T-cell (primary cell): Measurements from ENCODE around the gene MUC5B. TPM values are rescaled to one million over a fixed set of nuclear protein-coding genes. Genes with fewer than 3 reads are reported as not detected.

Source experiments
- ATAC-seq, 4 experiments: fragments of 200-7000 bp in 3 of 4; fragments of 150-1000 bp in 1 of 4; cut with Tn5 transposase; replicated peaks in 1 of 4; 1 replicate in 3 of 4; 2 replicates in 1 of 4; pipeline ENCODE4 v1.10.0; 2021; ENCODE audit warnings: moderate library complexity in 3 of 4, mild to moderate bottlenecking in 2 of 4, moderate number of reproducible peaks in 1 of 4
- CTCF ChIA-PET, 2 donors: fragments of 300-600 bp; sonication (Branson Sonifier 250); formaldehyde crosslinking; loops; one replicate each; lab custom pipeline; 2022; ENCODE audit warnings: antibody characterized with exemption in 2 of 2; lab: Charles Lee
- POLR2A ChIA-PET, 2 donors: fragments of 300-600 bp; sonication (Branson Sonifier 250); formaldehyde crosslinking; loops; one replicate each; lab custom pipeline; 2022; ENCODE audit warnings: antibody characterized with exemption in 2 of 2; lab: Charles Lee
- DNase-seq, 35 experiments: peaks; one replicate each; pipeline versions ENCODE4 v3.0.0 to v3.0.0-alpha.2; 2013 to 2023
- H3K27ac ChIP-seq: one replicate; pipeline ENCODE4 v1.5.1; 2013; ENCODE audit warnings: low read length
- H3K27me3 ChIP-seq, 2 experiments: replicated peaks in 1 of 2; 1 replicate in 1 of 2; 2 replicates in 1 of 2; pipeline versions ENCODE4 v1.6.1 to v1.7.0; 2013; ENCODE audit warnings: low read length in 1 of 2, mixed read lengths in 1 of 2; ENCODE audit not compliant: control insufficient read depth in 2 of 2, insufficient read depth in 2 of 2; ENCODE audit errors: extremely low read depth in 1 of 2
- H3K36me3 ChIP-seq, 2 donors: 1 replicate in 1 of 2; 2 replicates in 1 of 2; pipeline versions ENCODE4 v1.6.1 to v1.7.0; 2013; ENCODE audit warnings: low read length in 1 of 2; ENCODE audit not compliant: control insufficient read depth in 2 of 2, insufficient read depth in 1 of 2; ENCODE audit errors: extremely low read depth in 1 of 2
- H3K4me1 ChIP-seq, 2 experiments: 1 replicate in 1 of 2; 2 replicates in 1 of 2; pipeline versions ENCODE4 v1.6.1 to v1.7.0; 2013; ENCODE audit warnings: low read length in 2 of 2, mixed read lengths in 1 of 2; ENCODE audit not compliant: insufficient read depth in 2 of 2, control insufficient read depth in 1 of 2; ENCODE audit errors: extremely low read depth in 1 of 2
- H3K4me3 ChIP-seq, 2 donors: 1 replicate in 1 of 2; 2 replicates in 1 of 2; pipeline versions ENCODE4 v1.5.1 to v1.7.0; 2013; ENCODE audit warnings: mild to moderate bottlenecking in 2 of 2, low read length in 1 of 2, moderate library complexity in 1 of 2; ENCODE audit not compliant: control insufficient read depth in 1 of 2; ENCODE audit errors: extremely low read depth in 1 of 2
- H3K9me3 ChIP-seq: 2 replicates; pipeline ENCODE4 v1.7.0; 2013
- H3K27ac Mint-ChIP-seq, 2 donors: one replicate each; pipeline ENCODE4 v1.8.0; 2020 to 2021; ENCODE audit warnings: mild to moderate bottlenecking in 2 of 2, mixed read lengths in 2 of 2
- H3K27me3 Mint-ChIP-seq, 2 donors: one replicate each; pipeline ENCODE4 v1.8.0; 2021 to 2022; ENCODE audit warnings: mixed read lengths in 2 of 2
- H3K36me3 Mint-ChIP-seq: one replicate; pipeline ENCODE4 v1.8.0; 2021; ENCODE audit warnings: mixed read lengths
- H3K4me1 Mint-ChIP-seq, 3 donors: one replicate each; pipeline ENCODE4 v1.8.0; 2020 to 2022; ENCODE audit warnings: mixed read lengths in 3 of 3, mild to moderate bottlenecking in 1 of 3
- H3K4me3 Mint-ChIP-seq, 3 donors: one replicate each; pipeline ENCODE4 v1.8.0; 2020 to 2022; ENCODE audit warnings: mild to moderate bottlenecking in 3 of 3, mixed read lengths in 3 of 3, moderate library complexity in 3 of 3
- H3K9me3 Mint-ChIP-seq, 3 donors: one replicate each; pipeline ENCODE4 v1.8.0; 2020 to 2022; ENCODE audit warnings: mixed read lengths in 3 of 3
- WGBS: methylation state at CpG from one replicate; pipeline ENCODE4 v1.1.5; 2013; ENCODE audit warnings: missing lambda C conversion rate; ENCODE audit not compliant: insufficient coverage; 5-methylcytosine and 5-hydroxymethylcytosine counted together
- total RNA-seq, 35 experiments: library from RNA in 6 of 35; stranded (reverse) in 6 of 35; fragments of 120-200 nt in 1 of 35; gene quantifications; one replicate each; pipeline versions ENCODE4 v1.2.1 to v1.2.4 and lab custom pipeline; 2013 to 2026

Gene MUC5B
- total RNA-seq, 5 donors from 2014 or later (not counting 1 experiment from before 2014, with no cell fraction given), result 1.8 to 4.0 (median 3.6) TPM; not detected in 2

GRCh38 chr11:1290052-1291040, 67.5 kb downstream of the MUC5B start:
- ChIA-PET POLR2A (no interaction called here), CTCF (no interaction called here)
- peaks cover 19% of the 10 kb centered on the region for H3K36me3 Mint-ChIP-seq
- WGBS, result 95% methylated on average over 32 of the region's 43 CpGs
- Histone ChIP-seq H3K4me3 (no peak overlapping the region), H3K27ac (no peak overlapping the region), H3K27me3 (no peaks in the 10 kb centered on the region), H3K9me3 (no peaks in the 10 kb centered on the region), H3K36me3 (peaks cover 23 to 71% of the 10 kb centered on the region in 2 donors), H3K4me1 (no peaks in the 10 kb centered on the region)
- H3K4me3 Mint-ChIP-seq, result no peak overlapping the region
- no peaks in the 10 kb centered on the region for H3K9me3 Mint-ChIP-seq
- ATAC-seq, result no peak
- DNase-seq, result peak in 1 of 35 experiments; percentile 0
- no peak overlapping the region for H3K27ac Mint-ChIP-seq
- no peaks in the 10 kb centered on the region for H3K27me3 Mint-ChIP-seq
- H3K4me1 Mint-ChIP-seq, result peaks cover 3 to 11% (median 4%) of the 10 kb centered on the region in 3 donors

- Mint-ChIP-seq H3K27me3 (no peaks in the 10 kb centered on the region), H3K4me1 (peaks cover 3 to 11% (median 4%) of the 10 kb centered on the region in 3 donors), H3K4me3 (no peak overlapping the region), H3K36me3 (peaks cover 19% of the 10 kb centered on the region), H3K27ac (no peak overlapping the region), H3K9me3 (no peaks in the 10 kb centered on the region)
- peak in 2 of 35 experiments; percentile 1 to 15 for DNase-seq
- Histone ChIP-seq H3K27ac (no peak overlapping the region), H3K27me3 (no peaks in the 10 kb centered on the region), H3K4me1 (no peaks in the 10 kb centered on the region), H3K4me3 (no peak overlapping the region), H3K9me3 (no peaks in the 10 kb centered on the region), H3K36me3 (peaks cover 20 to 69% of the 10 kb centered on the region in 2 donors)
- POLR2A ChIA-PET, result no interaction called here
- 97% methylated on average over 38 of the region's 46 CpGs for WGBS
- ATAC-seq, result no peak
- CTCF ChIA-PET, result no interaction called here
Measured at GRCh38 chr11:1291295-1292017, 68.6 kb downstream of the MUC5B start.

- Mint-ChIP-seq H3K4me1 (peaks cover 3 to 11% (median 4%) of the 10 kb centered on the region in 3 donors), H3K27me3 (no peaks in the 10 kb centered on the region), H3K27ac (no peak overlapping the region), H3K9me3 (no peaks in the 10 kb centered on the region), H3K4me3 (no peak overlapping the region), H3K36me3 (peaks cover 13% of the 10 kb centered on the region)
- no peak for DNase-seq
- Histone ChIP-seq H3K9me3 (no peaks in the 10 kb centered on the region), H3K36me3 (peaks cover 20 to 63% of the 10 kb centered on the region in 2 donors), H3K4me1 (no peaks in the 10 kb centered on the region), H3K27ac (no peak overlapping the region), H3K27me3 (no peaks in the 10 kb centered on the region), H3K4me3 (no peak overlapping the region)
- ChIA-PET CTCF (no interaction called here), POLR2A (no interaction called here)
- 95% methylated on average over 7 of the region's 10 CpGs for WGBS
- no peak for ATAC-seq
Measured at GRCh38 chr11:1292018-1292643, 69.3 kb downstream of the MUC5B start.

GRCh38 chr11:1292644-1293618, 70.1 kb downstream of the MUC5B start:
- ATAC-seq (no peak), DNase-seq (peak in 1 of 35 experiments; percentile 19)
- H3K27me3 Mint-ChIP-seq, result no peaks in the 10 kb centered on the region
- Histone ChIP-seq H3K9me3 (no peaks in the 10 kb centered on the region), H3K27me3 (no peaks in the 10 kb centered on the region), H3K36me3 (peaks cover 20 to 66% of the 10 kb centered on the region in 2 donors), H3K4me3 (no peak overlapping the region), H3K27ac (no peak overlapping the region), H3K4me1 (no peaks in the 10 kb centered on the region)
- CTCF ChIA-PET, result interaction anchor here in 1 of 2 donors (1.1 kb wide), 1 partner anchor 282 kb away, joined by 3 read pairs; no protein-coding TSS in a partner anchor
- no peaks in the 10 kb centered on the region for H3K9me3 Mint-ChIP-seq
- POLR2A ChIA-PET, result no interaction called here
- no peak overlapping the region for H3K4me3 Mint-ChIP-seq
- H3K36me3 Mint-ChIP-seq, result peaks cover 13% of the 10 kb centered on the region
- 95% methylated on average over 41 of the region's 43 CpGs for WGBS
- no peak overlapping the region for H3K27ac Mint-ChIP-seq
- peaks cover 4 to 11% (median 4%) of the 10 kb centered on the region in 3 donors for H3K4me1 Mint-ChIP-seq

- Mint-ChIP-seq H3K4me3 (no peak overlapping the region), H3K4me1 (peaks cover 6 to 14% (median 7%) of the 10 kb centered on the region in 3 donors), H3K27ac (no peak overlapping the region), H3K9me3 (no peaks in the 10 kb centered on the region), H3K36me3 (peaks cover 13% of the 10 kb centered on the region), H3K27me3 (no peaks in the 10 kb centered on the region)
- 96% methylated on average over 13 of the region's 13 CpGs for WGBS
- DNase-seq, result peak in 5 of 35 experiments; percentile 11 to 29 (median 16)
- H3K9me3 ChIP-seq, result no peaks in the 10 kb centered on the region
- ATAC-seq, result peak in 2 of 4 experiments; percentile 45 to 54
- H3K27me3 ChIP-seq, result no peaks in the 10 kb centered on the region
- no peak overlapping the region for H3K27ac ChIP-seq
- H3K4me3 ChIP-seq, result no peak overlapping the region
- POLR2A ChIA-PET, result no interaction called here
- peaks cover 16 to 63% of the 10 kb centered on the region in 2 donors for H3K36me3 ChIP-seq
- CTCF ChIA-PET, result interaction anchor here in 1 of 2 donors (1.1 kb wide), 1 partner anchor 281 kb away, joined by 3 read pairs; no protein-coding TSS in a partner anchor
- H3K4me1 ChIP-seq, result peaks cover 0 to 4% of the 10 kb centered on the region in 2 experiments
Measured at GRCh38 chr11:1293619-1294015, 70.8 kb downstream of the MUC5B start.
